ENCODE results near the gene SAFB2.

SAFB2 gene

GRCh38 chr19:5542665-5543064 lies 79.9 kb downstream of the SAFB2 start:
- DNase-seq (ENCODE audit: low spot score), result no peak

GRCh38 chr19:5541456-5541855 lies 81.1 kb downstream of the SAFB2 start:
- no peak for DNase-seq (ENCODE audit: low spot score)

- no peak for DNase-seq (ENCODE audit: low spot score)
These were observed 82.4 kb downstream of the SAFB2 start for GRCh38 chr19:5540208-5540607.

- no peak for DNase-seq (ENCODE audit: low spot score)
These were observed 84.7 kb downstream of the SAFB2 start for GRCh38 chr19:5537870-5538269.
